GM12878 (cell line): ENCODE data around the gene GNG3. TPM values are rescaled to one million over a fixed set of nuclear protein-coding genes. Genes with fewer than 3 reads are reported as not detected.

Experiments used
- ATF7 ChIP-seq: fragments of 450-650 bp; IDR thresholded peaks from 2 replicates; pipeline ENCODE4 v1.6.1; 2016; ENCODE audit warnings: low read depth, mild to moderate bottlenecking
- CHD1 ChIP-seq: IDR thresholded peaks from 2 replicates; pipeline ENCODE4 v1.6.1; 2012; ENCODE audit warnings: low read depth, low read length, improper control_type of control experiment
- CREM ChIP-seq: IDR thresholded peaks from 2 replicates; pipeline ENCODE4 v1.6.1; 2014; ENCODE audit warnings: antibody characterized with exemption, low read depth
- ETV6 ChIP-seq, 2 experiments: fragments of 450-650 bp in 1 of 2; IDR thresholded peaks in 1 of 2; conservative IDR thresholded peaks in 1 of 2; 2 replicates each; pipeline ENCODE4 v1.6.1; 2014; ENCODE audit warnings: antibody characterized with exemption in 1 of 2, borderline replicate concordance in 1 of 2, low read depth in 1 of 2, mild to moderate bottlenecking in 1 of 2, moderate library complexity in 1 of 2
- HDGF ChIP-seq: fragments of 450-650 bp; IDR thresholded peaks from 2 replicates; pipeline ENCODE4 v1.6.1; 2016; ENCODE audit warnings: antibody characterized with exemption
- IKZF1 ChIP-seq: fragments of 450-650 bp; conservative IDR thresholded peaks from 2 replicates; pipeline ENCODE4 v1.6.1; 2017; ENCODE audit warnings: antibody characterized with exemption, mild to moderate bottlenecking
- JUNB ChIP-seq: IDR thresholded peaks from 2 replicates; pipeline ENCODE4 v1.6.1; 2016; ENCODE audit warnings: antibody characterized with exemption, mild to moderate bottlenecking
- KAT2A ChIP-seq: conservative IDR thresholded peaks from 2 replicates; pipeline ENCODE4 v1.6.1; 2011; ENCODE audit warnings: low read depth, low read length; ENCODE audit not compliant: control insufficient read depth
- LARP7 ChIP-seq: fragments of 450-650 bp; IDR thresholded peaks from 2 replicates; pipeline ENCODE4 v1.6.1; 2017; ENCODE audit warnings: mild to moderate bottlenecking
- NBN ChIP-seq: fragments of 450-650 bp; IDR thresholded peaks from 2 replicates; pipeline ENCODE4 v1.6.1; 2016
- NFIC ChIP-seq: IDR thresholded peaks from 2 replicates; pipeline ENCODE4 v1.6.1; 2012; ENCODE audit warnings: low read depth, mild to moderate bottlenecking, inconsistent platforms, low read length, moderate library complexity
- POLR2A ChIP-seq: IDR thresholded peaks from 2 replicates; pipeline ENCODE4 v1.6.1; 2011; ENCODE audit warnings: low read depth, mild to moderate bottlenecking, low read length
- POLR2AphosphoS2 ChIP-seq: IDR thresholded peaks from 2 replicates; pipeline ENCODE4 v1.6.1; 2011; ENCODE audit warnings: low read depth, mild to moderate bottlenecking, low read length, improper control_type of control experiment, moderate library complexity
- RAD51 ChIP-seq: fragments of 450-650 bp; IDR thresholded peaks from 2 replicates; pipeline ENCODE4 v1.6.1; 2016; ENCODE audit warnings: moderate library complexity, mild to moderate bottlenecking, inconsistent platforms
- RELA ChIP-seq: fragments of 450-650 bp; IDR thresholded peaks from 2 replicates; pipeline ENCODE4 v1.8.0; 2014; ENCODE audit warnings: borderline replicate concordance; ENCODE audit not compliant: partially characterized antibody
- RUNX3 ChIP-seq: IDR thresholded peaks from 2 replicates; pipeline ENCODE4 v1.6.1; 2012; ENCODE audit warnings: low read length, inconsistent platforms
- SIX5 ChIP-seq: IDR thresholded peaks from 2 replicates; pipeline ENCODE4 v1.6.1; 2011; ENCODE audit warnings: mild to moderate bottlenecking, low read depth, low read length, moderate library complexity; ENCODE audit not compliant: severe bottlenecking
- SMARCA5 ChIP-seq: fragments of 450-650 bp; IDR thresholded peaks from 2 replicates; pipeline ENCODE4 v1.6.1; 2017; ENCODE audit warnings: mild to moderate bottlenecking
- SPI1 ChIP-seq: IDR thresholded peaks from 2 replicates; pipeline ENCODE4 v1.6.1; 2011; ENCODE audit warnings: low read depth, mild to moderate bottlenecking, low read length, moderate library complexity, borderline replicate concordance; ENCODE audit not compliant: insufficient read depth
- TAF1 ChIP-seq: IDR thresholded peaks from 2 replicates; pipeline ENCODE4 v1.6.1; 2011; ENCODE audit warnings: mild to moderate bottlenecking, low read depth, low read length, borderline replicate concordance
- ZBTB33 ChIP-seq: fragments of 450-650 bp; IDR thresholded peaks from 2 replicates; pipeline ENCODE4 v1.6.1; 2017; ENCODE audit warnings: mild to moderate bottlenecking
- polyA plus RNA-seq, 11 experiments: library from polyadenylated mRNA; depleted of rRNA in 4 of 11; unstranded in 6 of 11; stranded (reverse) in 5 of 11; fragments of >200 nt; fragmentation: Nextera tagmentation in 4 of 11; fragmentation: Illumina TruSeq in 1 of 11; extraction: Ambion mirVana in 4 of 11; extraction: Trizol in 1 of 11; gene quantifications; 1 replicate in 1 of 11; 2 replicates in 10 of 11; pipeline versions ENCODE4 v1.2.1 to v1.2.3, GENCODE V29; 2011 to 2016; ENCODE audit warnings: inconsistent platforms in 2 of 11, missing spikeins in 2 of 11, low read depth in 1 of 11
- total RNA-seq, 4 experiments: library from RNA; depleted of rRNA in 3 of 4; stranded (reverse); fragments of >200 nt in 3 of 4; fragmentation: Illumina TruSeq in 1 of 4; extraction: Trizol in 1 of 4; gene quantifications; 2 replicates each; pipeline versions ENCODE4 v1.2.1 to v1.2.3, GENCODE V29; 2013 to 2021
- TF ChIP-seq, protein P1 (sequence below): IDR thresholded peaks from 2 replicates; pipeline ENCODE4 v1.6.1; 2011; ENCODE audit warnings: low read depth, mild to moderate bottlenecking, low read length, moderate library complexity, borderline replicate concordance; ENCODE audit errors: extremely low read depth
- TF ChIP-seq, protein P2 (sequence below): fragments of 450-650 bp; IDR thresholded peaks from 2 replicates; pipeline ENCODE4 v1.6.1; 2016; ENCODE audit warnings: mild to moderate bottlenecking
- TF ChIP-seq, protein P3 (sequence below): IDR thresholded peaks from 2 replicates; pipeline ENCODE4 v1.6.1; 2012; ENCODE audit warnings: mild to moderate bottlenecking, low read depth, low read length

Gene GNG3
- total and polyA plus RNA-seq, 10 of the 15 experiments (the other 5 are each of a cell fraction or from before 2014, with no cell fraction given): 0.27 to 0.83 (median 0.57) TPM; not detected in 5

DNA sequence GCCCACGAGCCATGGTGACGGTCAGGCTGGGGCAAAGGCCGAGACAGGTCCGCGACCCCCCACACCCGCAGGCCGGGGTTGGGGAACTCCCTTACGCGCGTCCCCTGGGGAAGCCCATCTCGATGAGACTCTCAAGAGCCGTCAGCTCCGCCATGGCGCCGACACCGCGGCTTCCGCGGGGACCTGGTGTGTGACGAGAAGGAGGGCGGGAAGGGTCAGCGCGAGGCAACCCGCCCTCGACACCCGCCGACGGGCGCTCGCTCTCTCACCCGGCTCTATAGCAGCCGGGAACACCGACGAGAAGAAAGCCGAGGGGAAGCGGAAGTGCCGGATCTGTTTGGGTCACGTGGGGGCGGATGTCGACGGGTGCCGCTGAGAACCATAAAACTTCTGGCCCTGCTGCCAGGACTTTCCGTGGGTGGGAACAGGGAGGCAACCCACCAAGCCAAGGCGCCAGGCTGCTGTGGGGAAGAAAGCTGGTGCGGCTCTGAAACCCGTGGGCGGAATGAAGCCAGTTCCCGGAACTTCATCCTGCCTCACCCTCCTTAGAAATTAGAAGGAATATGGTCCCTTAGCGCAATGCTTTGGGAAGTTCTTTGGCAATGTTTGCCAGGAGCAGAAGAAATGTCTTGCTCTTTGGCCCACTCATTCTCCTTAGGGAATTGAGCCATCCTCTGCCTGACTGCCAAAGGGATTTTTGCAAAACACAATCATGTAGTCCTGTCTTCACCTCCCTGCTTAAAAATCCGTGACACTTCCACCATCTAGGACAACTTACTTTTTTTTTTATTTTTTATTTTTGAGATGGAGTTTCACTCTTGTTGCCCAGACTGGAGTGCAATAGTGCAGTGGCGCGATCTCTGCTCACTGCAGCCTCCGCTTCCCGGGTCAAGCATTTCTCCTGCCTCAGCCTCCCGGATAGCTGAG lies 28.4 kb upstream of the GNG3 start, which contains the start of gene UBXN1 (continued):
- TF ChIP-seq ZBTB33: peak; percentile 81; the same call in 1 of the 2 replicates
- TF ChIP-seq, protein P1, sequence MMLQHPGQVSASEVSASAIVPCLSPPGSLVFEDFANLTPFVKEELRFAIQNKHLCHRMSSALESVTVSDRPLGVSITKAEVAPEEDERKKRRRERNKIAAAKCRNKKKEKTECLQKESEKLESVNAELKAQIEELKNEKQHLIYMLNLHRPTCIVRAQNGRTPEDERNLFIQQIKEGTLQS: peak; percentile 90
- peak; percentile 96 for TF ChIP-seq RAD51
- TF ChIP-seq, protein P2, sequence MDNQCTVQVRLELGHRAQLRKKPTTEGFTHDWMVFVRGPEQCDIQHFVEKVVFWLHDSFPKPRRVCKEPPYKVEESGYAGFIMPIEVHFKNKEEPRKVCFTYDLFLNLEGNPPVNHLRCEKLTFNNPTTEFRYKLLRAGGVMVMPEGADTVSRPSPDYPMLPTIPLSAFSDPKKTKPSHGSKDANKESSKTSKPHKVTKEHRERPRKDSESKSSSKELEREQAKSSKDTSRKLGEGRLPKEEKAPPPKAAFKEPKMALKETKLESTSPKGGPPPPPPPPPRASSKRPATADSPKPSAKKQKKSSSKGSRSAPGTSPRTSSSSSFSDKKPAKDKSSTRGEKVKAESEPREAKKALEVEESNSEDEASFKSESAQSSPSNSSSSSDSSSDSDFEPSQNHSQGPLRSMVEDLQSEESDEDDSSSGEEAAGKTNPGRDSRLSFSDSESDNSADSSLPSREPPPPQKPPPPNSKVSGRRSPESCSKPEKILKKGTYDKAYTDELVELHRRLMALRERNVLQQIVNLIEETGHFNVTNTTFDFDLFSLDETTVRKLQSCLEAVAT: peak; percentile 99
- 0 out of 2 replicates have a peak, but pooled peaks have one; percentile 43 for TF ChIP-seq POLR2AphosphoS2
- peak; percentile 71 for TF ChIP-seq RELA
- TF ChIP-seq CHD1: no peak
- TF ChIP-seq IKZF1: peak; percentile 90
- peak; percentile 81 for TF ChIP-seq LARP7
- peak; percentile 81 for TF ChIP-seq TAF1
- TF ChIP-seq NFIC: 0 out of 2 replicates have a peak, but pooled peaks have one; percentile 25
- TF ChIP-seq SPI1: peak; percentile 84
- peak; percentile 26; the same call in 1 of the 2 replicates for TF ChIP-seq NBN
- TF ChIP-seq CREM: peak; percentile 75; the same call in 1 of the 2 replicates
- TF ChIP-seq POLR2A: peak; percentile 94
- TF ChIP-seq, protein P3, sequence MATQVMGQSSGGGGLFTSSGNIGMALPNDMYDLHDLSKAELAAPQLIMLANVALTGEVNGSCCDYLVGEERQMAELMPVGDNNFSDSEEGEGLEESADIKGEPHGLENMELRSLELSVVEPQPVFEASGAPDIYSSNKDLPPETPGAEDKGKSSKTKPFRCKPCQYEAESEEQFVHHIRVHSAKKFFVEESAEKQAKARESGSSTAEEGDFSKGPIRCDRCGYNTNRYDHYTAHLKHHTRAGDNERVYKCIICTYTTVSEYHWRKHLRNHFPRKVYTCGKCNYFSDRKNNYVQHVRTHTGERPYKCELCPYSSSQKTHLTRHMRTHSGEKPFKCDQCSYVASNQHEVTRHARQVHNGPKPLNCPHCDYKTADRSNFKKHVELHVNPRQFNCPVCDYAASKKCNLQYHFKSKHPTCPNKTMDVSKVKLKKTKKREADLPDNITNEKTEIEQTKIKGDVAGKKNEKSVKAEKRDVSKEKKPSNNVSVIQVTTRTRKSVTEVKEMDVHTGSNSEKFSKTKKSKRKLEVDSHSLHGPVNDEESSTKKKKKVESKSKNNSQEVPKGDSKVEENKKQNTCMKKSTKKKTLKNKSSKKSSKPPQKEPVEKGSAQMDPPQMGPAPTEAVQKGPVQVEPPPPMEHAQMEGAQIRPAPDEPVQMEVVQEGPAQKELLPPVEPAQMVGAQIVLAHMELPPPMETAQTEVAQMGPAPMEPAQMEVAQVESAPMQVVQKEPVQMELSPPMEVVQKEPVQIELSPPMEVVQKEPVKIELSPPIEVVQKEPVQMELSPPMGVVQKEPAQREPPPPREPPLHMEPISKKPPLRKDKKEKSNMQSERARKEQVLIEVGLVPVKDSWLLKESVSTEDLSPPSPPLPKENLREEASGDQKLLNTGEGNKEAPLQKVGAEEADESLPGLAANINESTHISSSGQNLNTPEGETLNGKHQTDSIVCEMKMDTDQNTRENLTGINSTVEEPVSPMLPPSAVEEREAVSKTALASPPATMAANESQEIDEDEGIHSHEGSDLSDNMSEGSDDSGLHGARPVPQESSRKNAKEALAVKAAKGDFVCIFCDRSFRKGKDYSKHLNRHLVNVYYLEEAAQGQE: no peak; the same call in 1 of the 2 replicates
- TF ChIP-seq JUNB: no peak
- TF ChIP-seq KAT2A: no peak
- TF ChIP-seq SMARCA5: 0 out of 2 replicates have a peak, but pooled peaks have one; percentile 20
- no peak for TF ChIP-seq HDGF
- peak; percentile 61 for TF ChIP-seq SIX5
- TF ChIP-seq ETV6 (conservative IDR thresholded peaks at IDR 0.05 in 1 of 2, IDR thresholded peaks at IDR 0.05 in 1 of 2; ENCODE audit: borderline replicate concordance in 1 of 2, low read depth in 1 of 2): peak in 1 of 2 experiments; percentile 23; a peak in 1 of 4 replicates
- peak; percentile 47; the same call in 1 of the 2 replicates for TF ChIP-seq RUNX3
- TF ChIP-seq ATF7: peak; percentile 44; the same call in 1 of the 2 replicates
